A549 (cell line): ENCODE data around the gene SRL.

Experiments used
- BHLHE40 ChIP-seq: IDR thresholded peaks from 2 replicates; pipeline ENCODE4 v1.6.1; 2012; ENCODE audit warnings: low read depth, low read length, inconsistent platforms
- CEBPB ChIP-seq, 2 experiments: fragments of >200 bp in 1 of 2; sonication (Bioruptor Twin) in 1 of 2; formaldehyde crosslinking in 1 of 2; IDR thresholded peaks; 2 replicates each; pipeline ENCODE4 v1.6.1; 2012 to 2016
- CHD4 ChIP-seq: fragments of 200-600 bp; sonication (generic); IDR thresholded peaks from 2 replicates; pipeline ENCODE4 v1.6.1; 2016; ENCODE audit warnings: antibody characterized with exemption, mild to moderate bottlenecking, borderline replicate concordance
- JUNB ChIP-seq: fragments of >200 bp; sonication (Bioruptor Twin); formaldehyde crosslinking; IDR thresholded peaks from 2 replicates; pipeline ENCODE4 v1.6.1; 2016
- POLR2A ChIP-seq: IDR thresholded peaks from 2 replicates; pipeline ENCODE4 v1.6.1; 2012; ENCODE audit warnings: mild to moderate bottlenecking, low read length
- POLR2AphosphoS2 ChIP-seq: conservative IDR thresholded peaks from 2 replicates; pipeline ENCODE4 v1.6.1; 2012; ENCODE audit warnings: low read length, improper control_type of control experiment, inconsistent platforms
- RAD21 ChIP-seq, 2 experiments: fragments of >200 bp in 1 of 2; sonication (Bioruptor Twin) in 1 of 2; formaldehyde crosslinking in 1 of 2; IDR thresholded peaks in 1 of 2; conservative IDR thresholded peaks in 1 of 2; 2 replicates in 1 of 2; 3 replicates in 1 of 2; pipeline ENCODE4 v1.6.1; 2012 to 2018; ENCODE audit warnings: inconsistent platforms in 1 of 2
- TF ChIP-seq, protein P1 (sequence below): fragments of >200 bp; sonication (Bioruptor Twin); formaldehyde crosslinking; IDR thresholded peaks from 3 replicates; pipeline ENCODE4 v1.5.1; 2016

DNA sequence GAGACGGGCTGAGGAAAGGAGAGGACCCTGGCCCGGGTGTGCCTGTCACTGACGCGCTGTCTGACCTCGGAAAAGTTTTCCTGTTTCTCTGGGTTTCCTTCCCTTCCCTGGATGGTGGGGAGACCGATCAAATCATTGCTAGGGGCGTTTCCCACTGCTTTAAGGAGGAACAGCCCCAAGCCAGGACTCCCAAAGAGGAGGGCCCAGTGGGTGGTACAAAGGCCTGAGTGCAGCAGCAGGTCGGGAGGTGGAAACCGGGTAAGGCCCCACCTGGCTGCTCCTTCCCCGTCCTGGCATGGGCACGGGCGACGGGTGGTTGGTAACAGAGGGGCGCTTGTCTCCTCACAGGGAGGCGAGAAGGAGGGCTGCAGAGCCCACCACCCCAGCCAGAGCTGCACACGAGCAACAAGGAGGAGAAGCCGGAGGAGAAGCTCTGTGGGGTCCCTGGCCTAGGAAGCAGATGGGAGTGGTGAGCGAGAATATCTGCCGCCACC is 2.2 kb downstream of the SRL start:
- TF ChIP-seq, protein P1, sequence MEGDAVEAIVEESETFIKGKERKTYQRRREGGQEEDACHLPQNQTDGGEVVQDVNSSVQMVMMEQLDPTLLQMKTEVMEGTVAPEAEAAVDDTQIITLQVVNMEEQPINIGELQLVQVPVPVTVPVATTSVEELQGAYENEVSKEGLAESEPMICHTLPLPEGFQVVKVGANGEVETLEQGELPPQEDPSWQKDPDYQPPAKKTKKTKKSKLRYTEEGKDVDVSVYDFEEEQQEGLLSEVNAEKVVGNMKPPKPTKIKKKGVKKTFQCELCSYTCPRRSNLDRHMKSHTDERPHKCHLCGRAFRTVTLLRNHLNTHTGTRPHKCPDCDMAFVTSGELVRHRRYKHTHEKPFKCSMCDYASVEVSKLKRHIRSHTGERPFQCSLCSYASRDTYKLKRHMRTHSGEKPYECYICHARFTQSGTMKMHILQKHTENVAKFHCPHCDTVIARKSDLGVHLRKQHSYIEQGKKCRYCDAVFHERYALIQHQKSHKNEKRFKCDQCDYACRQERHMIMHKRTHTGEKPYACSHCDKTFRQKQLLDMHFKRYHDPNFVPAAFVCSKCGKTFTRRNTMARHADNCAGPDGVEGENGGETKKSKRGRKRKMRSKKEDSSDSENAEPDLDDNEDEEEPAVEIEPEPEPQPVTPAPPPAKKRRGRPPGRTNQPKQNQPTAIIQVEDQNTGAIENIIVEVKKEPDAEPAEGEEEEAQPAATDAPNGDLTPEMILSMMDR, result no peak
- no peak for TF ChIP-seq POLR2AphosphoS2
- no peak for TF ChIP-seq BHLHE40
- TF ChIP-seq JUNB, result no peak
- no peak for TF ChIP-seq CEBPB (IDR thresholded peaks at IDR 0.05)
- TF ChIP-seq POLR2A, result no peak
- no peak for TF ChIP-seq CHD4
- no peak for TF ChIP-seq RAD21 (conservative IDR thresholded peaks at IDR 0.05 in 1 of 2, IDR thresholded peaks at IDR 0.05 in 1 of 2)
